ENCODE data around the gene MED13L. TPM values are rescaled to one million over a fixed set of nuclear protein-coding genes. Genes with fewer than 3 reads are reported as not detected.

The MED13L gene
- total and polyA plus RNA-seq, 2 donors (not counting 1 experiment from before 2014, with no cell fraction given): 56.5 to 97.3 TPM

DNA sequence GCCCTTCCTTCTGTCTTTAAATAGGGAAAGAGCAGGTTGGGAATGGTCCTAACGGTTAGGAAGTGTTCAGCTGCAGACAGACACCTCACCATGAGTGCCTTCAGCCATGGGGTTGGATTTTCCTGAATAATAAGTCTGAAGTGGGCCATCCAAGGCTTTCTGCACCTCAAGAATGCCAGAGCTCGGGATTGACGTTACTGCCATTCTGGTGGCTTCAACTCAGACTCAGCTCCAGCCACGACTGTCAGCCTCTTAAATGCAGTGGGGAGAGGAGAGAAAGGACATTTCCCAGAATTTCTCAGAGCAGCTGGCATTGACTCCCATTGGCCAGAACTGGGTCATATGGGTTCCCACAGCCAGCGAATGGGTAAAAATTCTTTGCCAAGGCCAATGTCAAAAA lies 363.4 kb downstream of the MED13L start:
- Histone ChIP-seq H3K4me1 (ENCODE audit: control insufficient read depth, extremely low read depth, insufficient read depth, low read length) (no peaks in the 10 kb centered on the region), H3K9ac (ENCODE audit: insufficient read depth, low read length) (no peak overlapping the region), H2AFZ (ENCODE audit: low read length) (no peak overlapping the region), H3K36me3 (ENCODE audit: control insufficient read depth, insufficient read depth, low read length) (no peaks in the 10 kb centered on the region), H3K27me3 (ENCODE audit: control insufficient read depth, insufficient read depth, low read length) (peaks cover 6% of the 10 kb centered on the region), H3K9me3 (ENCODE audit: control insufficient read depth, insufficient read depth, low read depth, low read length) (no peaks in the 10 kb centered on the region), H3K4me2 (ENCODE audit: extremely low read depth, insufficient read depth, low read length) (no peak overlapping the region), H3K4me3 (replicated peaks in 1 of 4; ENCODE audit: control extremely low read depth in 1 of 4, insufficient read depth in 1 of 4, low read depth in 3 of 4, low read length in 4 of 4) (no peak overlapping the region), H3K79me2 (ENCODE audit: control insufficient read depth, insufficient read depth, low read length) (no peaks in the 10 kb centered on the region), H4K20me1 (ENCODE audit: control insufficient read depth, extremely low read depth, insufficient read depth, low read length) (no peaks in the 10 kb centered on the region), H3K27ac (ENCODE audit: insufficient read depth, low read length) (no peak overlapping the region)
- TF ChIP-seq EZH2 (IDR thresholded peaks at IDR 0.05; ENCODE audit: low read length, missing control alignments): no peak
- TF ChIP-seq, protein P1, sequence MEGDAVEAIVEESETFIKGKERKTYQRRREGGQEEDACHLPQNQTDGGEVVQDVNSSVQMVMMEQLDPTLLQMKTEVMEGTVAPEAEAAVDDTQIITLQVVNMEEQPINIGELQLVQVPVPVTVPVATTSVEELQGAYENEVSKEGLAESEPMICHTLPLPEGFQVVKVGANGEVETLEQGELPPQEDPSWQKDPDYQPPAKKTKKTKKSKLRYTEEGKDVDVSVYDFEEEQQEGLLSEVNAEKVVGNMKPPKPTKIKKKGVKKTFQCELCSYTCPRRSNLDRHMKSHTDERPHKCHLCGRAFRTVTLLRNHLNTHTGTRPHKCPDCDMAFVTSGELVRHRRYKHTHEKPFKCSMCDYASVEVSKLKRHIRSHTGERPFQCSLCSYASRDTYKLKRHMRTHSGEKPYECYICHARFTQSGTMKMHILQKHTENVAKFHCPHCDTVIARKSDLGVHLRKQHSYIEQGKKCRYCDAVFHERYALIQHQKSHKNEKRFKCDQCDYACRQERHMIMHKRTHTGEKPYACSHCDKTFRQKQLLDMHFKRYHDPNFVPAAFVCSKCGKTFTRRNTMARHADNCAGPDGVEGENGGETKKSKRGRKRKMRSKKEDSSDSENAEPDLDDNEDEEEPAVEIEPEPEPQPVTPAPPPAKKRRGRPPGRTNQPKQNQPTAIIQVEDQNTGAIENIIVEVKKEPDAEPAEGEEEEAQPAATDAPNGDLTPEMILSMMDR (conservative IDR thresholded peaks at IDR 0.05 in 1 of 2, IDR thresholded peaks at IDR 0.05 in 1 of 2; ENCODE audit: low read depth in 1 of 2, low read length in 2 of 2): no peak
- no peak for DNase-seq (ENCODE audit: low read depth in 2 of 2)

DNA sequence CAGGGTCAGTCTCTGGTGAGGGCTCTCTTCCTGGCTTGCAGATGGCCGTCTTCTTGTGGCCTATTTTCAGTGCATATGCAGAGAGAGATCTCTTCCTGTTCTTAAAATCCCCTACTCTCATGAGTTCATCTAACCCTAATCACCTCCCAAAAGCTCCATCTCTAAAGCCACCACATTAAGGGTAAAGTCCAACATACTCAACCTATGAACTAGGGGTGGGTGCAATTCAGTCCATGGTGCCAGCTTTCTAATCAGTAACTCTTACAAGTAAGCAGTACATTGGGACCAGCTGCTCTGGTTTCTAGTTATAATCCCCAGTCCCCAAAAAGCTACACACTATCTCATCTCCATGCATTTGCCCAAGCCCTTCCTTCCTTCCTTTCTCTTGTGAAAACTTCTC lies 365.1 kb downstream of the MED13L start:
- Histone ChIP-seq H3K4me3 (replicated peaks in 1 of 4; ENCODE audit: control extremely low read depth in 1 of 4, insufficient read depth in 1 of 4, low read depth in 3 of 4, low read length in 4 of 4) (no peak overlapping the region), H3K27me3 (ENCODE audit: control insufficient read depth, insufficient read depth, low read length) (peaks cover 6% of the 10 kb centered on the region), H3K36me3 (ENCODE audit: control insufficient read depth, insufficient read depth, low read length) (no peaks in the 10 kb centered on the region), H4K20me1 (ENCODE audit: control insufficient read depth, extremely low read depth, insufficient read depth, low read length) (no peaks in the 10 kb centered on the region), H3K4me1 (ENCODE audit: control insufficient read depth, extremely low read depth, insufficient read depth, low read length) (no peaks in the 10 kb centered on the region), H3K4me2 (ENCODE audit: extremely low read depth, insufficient read depth, low read length) (no peak overlapping the region), H3K79me2 (ENCODE audit: control insufficient read depth, insufficient read depth, low read length) (no peaks in the 10 kb centered on the region), H3K9me3 (ENCODE audit: control insufficient read depth, insufficient read depth, low read depth, low read length) (no peaks in the 10 kb centered on the region), H3K27ac (ENCODE audit: insufficient read depth, low read length) (no peak overlapping the region), H2AFZ (ENCODE audit: low read length) (no peak overlapping the region), H3K9ac (ENCODE audit: insufficient read depth, low read length) (no peak overlapping the region)
- TF ChIP-seq EZH2 (IDR thresholded peaks at IDR 0.05; ENCODE audit: low read length, missing control alignments): no peak
- TF ChIP-seq, protein P1 (conservative IDR thresholded peaks at IDR 0.05 in 1 of 2, IDR thresholded peaks at IDR 0.05 in 1 of 2; ENCODE audit: low read depth in 1 of 2, low read length in 2 of 2): no peak
- DNase-seq (ENCODE audit: low read depth in 2 of 2): no peak

- Histone ChIP-seq H3K4me2 (ENCODE audit: extremely low read depth, insufficient read depth, low read length) (no peak overlapping the region), H2AFZ (ENCODE audit: low read length) (no peak overlapping the region), H3K9ac (ENCODE audit: insufficient read depth, low read length) (no peak overlapping the region), H4K20me1 (ENCODE audit: control insufficient read depth, extremely low read depth, insufficient read depth, low read length) (no peaks in the 10 kb centered on the region), H3K4me1 (ENCODE audit: control insufficient read depth, extremely low read depth, insufficient read depth, low read length) (no peaks in the 10 kb centered on the region), H3K79me2 (ENCODE audit: control insufficient read depth, insufficient read depth, low read length) (no peaks in the 10 kb centered on the region), H3K27ac (ENCODE audit: insufficient read depth, low read length) (no peak overlapping the region), H3K4me3 (replicated peaks in 1 of 4; ENCODE audit: control extremely low read depth in 1 of 4, insufficient read depth in 1 of 4, low read depth in 3 of 4, low read length in 4 of 4) (no peak overlapping the region), H3K27me3 (ENCODE audit: control insufficient read depth, insufficient read depth, low read length) (peaks cover 4% of the 10 kb centered on the region), H3K9me3 (ENCODE audit: control insufficient read depth, insufficient read depth, low read depth, low read length) (no peaks in the 10 kb centered on the region), H3K36me3 (ENCODE audit: control insufficient read depth, insufficient read depth, low read length) (no peaks in the 10 kb centered on the region)
- TF ChIP-seq, protein P1 (conservative IDR thresholded peaks at IDR 0.05 in 1 of 2, IDR thresholded peaks at IDR 0.05 in 1 of 2; ENCODE audit: low read depth in 1 of 2, low read length in 2 of 2): no peak
- no peak for TF ChIP-seq EZH2 (IDR thresholded peaks at IDR 0.05; ENCODE audit: low read length, missing control alignments)
- no peak for DNase-seq (ENCODE audit: low read depth in 2 of 2)
Observed at GRCh38 chr12:115911360-115911759, 366.1 kb downstream of the MED13L start.
